Fibroblast of pulmonary artery (primary cell): ENCODE measurements around the gene SLC35F1.

ENCODE experiments used
- DNase-seq: peaks from one replicate; pipeline ENCODE4 v3.0.0-alpha.2; 2010; ENCODE audit warnings: low read depth
- H3K4me3 ChIP-seq: replicated peaks from 2 replicates; pipeline ENCODE4 v1.5.1; 2011; ENCODE audit warnings: low read depth, mild to moderate bottlenecking, control low read depth, low read length, moderate library complexity
- TF ChIP-seq, protein P1 (sequence below): IDR thresholded peaks from 2 replicates; pipeline ENCODE4 v1.5.1; 2011; ENCODE audit warnings: mild to moderate bottlenecking, control low read depth, low read length, inconsistent platforms; ENCODE audit errors: missing control alignments

The SLC35F1 gene

DNA sequence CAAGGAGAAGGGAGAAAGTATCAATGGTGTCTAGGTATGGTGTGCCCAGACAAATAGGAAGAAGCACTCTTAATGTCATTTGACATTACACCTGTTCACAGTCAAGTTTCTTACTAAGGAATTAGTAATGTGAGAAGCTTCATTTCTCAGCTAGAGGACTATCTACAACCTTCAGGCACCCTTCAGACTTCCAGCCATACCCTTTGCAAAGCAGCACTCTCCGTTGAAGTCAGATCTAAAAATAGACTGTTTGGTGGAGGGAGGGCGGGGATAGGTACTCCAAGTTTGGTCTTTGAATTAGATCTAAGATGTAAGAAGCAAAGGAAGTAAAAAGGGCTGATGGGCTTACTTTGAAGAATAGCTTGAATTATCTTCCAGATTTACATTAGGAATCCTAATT lies 311.1 kb downstream of the SLC35F1 start:
- DNase-seq = no peak
- TF ChIP-seq, protein P1, sequence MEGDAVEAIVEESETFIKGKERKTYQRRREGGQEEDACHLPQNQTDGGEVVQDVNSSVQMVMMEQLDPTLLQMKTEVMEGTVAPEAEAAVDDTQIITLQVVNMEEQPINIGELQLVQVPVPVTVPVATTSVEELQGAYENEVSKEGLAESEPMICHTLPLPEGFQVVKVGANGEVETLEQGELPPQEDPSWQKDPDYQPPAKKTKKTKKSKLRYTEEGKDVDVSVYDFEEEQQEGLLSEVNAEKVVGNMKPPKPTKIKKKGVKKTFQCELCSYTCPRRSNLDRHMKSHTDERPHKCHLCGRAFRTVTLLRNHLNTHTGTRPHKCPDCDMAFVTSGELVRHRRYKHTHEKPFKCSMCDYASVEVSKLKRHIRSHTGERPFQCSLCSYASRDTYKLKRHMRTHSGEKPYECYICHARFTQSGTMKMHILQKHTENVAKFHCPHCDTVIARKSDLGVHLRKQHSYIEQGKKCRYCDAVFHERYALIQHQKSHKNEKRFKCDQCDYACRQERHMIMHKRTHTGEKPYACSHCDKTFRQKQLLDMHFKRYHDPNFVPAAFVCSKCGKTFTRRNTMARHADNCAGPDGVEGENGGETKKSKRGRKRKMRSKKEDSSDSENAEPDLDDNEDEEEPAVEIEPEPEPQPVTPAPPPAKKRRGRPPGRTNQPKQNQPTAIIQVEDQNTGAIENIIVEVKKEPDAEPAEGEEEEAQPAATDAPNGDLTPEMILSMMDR = no peak
- H3K4me3 ChIP-seq = no peak overlapping the region

DNA sequence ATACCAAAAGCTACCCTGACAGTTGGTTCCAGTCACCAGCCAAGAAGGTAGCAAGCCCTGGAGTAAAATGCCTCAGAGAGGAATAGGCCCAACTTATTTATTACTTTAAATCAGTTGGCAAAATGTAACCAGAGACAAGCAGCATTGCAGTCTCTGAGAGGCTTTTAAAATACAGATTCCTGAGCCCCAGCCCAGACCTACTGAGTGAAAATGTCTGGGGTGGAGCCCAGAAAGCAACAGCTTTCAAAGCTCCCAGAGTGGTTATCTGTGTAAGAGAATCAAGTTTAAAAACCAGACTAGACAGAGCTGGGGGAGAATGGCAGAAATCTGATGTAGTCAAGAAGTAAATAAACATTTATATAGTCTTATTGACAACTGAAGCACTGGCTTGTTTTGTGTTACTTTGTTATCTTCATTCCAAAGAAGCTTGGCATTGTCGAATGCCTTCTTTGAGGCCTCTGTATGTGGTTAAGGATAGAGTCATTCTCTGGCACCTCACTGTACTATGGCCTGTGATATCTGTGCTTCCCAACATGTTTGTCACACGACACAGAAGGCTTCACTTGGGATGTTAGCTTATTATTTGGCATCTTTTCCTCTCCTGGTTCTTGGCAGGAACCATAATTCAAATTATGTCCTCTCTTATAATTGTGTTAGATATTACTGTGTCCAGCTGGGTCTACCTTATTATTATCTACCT lies 313.5 kb downstream of the SLC35F1 start:
- no peak for DNase-seq
- H3K4me3 ChIP-seq = no peak overlapping the region
- TF ChIP-seq, protein P1 = no peak

DNA sequence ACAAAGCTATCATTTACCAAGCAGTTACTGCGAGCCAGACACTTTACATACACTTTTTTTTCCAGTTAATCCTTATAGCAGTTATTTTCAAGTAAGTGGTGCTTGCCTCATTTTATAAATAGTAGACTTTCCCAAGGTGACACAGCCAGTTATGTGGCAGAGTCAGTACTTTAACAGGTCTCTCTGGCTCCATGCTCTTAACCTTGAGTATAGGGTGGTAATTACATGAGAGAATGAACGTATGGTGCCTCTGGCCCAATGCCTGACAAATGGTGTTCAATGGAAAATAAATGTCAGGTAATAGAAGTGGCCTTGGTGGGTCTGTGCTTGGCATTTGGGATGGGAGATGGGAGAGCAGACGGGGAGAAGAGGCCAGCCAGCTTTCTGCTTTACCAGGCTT lies 316.3 kb downstream of the SLC35F1 start:
- no peak overlapping the region for H3K4me3 ChIP-seq
- DNase-seq = no peak
- TF ChIP-seq, protein P1 = no peak

DNA sequence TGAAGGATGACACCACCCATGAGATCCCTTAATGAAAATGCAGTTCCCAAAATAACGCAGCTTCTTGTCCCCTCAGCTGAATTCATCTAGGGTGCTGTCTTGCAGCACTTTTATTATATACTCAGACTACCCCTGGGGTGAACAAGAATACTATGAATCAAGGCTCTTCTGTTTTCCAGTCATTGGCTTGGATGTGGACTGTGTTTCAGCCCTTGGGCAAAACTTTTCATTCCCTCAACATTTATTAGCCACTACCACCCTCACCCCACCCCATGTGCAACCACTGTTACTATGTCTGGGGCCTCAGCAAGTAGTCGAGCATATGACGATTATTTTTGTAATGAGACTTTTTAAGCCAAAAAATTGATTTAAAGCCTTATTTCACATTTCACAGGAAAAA lies 321.8 kb downstream of the SLC35F1 start:
- no peak overlapping the region for H3K4me3 ChIP-seq
- TF ChIP-seq, protein P1 = no peak
- DNase-seq = no peak

DNA sequence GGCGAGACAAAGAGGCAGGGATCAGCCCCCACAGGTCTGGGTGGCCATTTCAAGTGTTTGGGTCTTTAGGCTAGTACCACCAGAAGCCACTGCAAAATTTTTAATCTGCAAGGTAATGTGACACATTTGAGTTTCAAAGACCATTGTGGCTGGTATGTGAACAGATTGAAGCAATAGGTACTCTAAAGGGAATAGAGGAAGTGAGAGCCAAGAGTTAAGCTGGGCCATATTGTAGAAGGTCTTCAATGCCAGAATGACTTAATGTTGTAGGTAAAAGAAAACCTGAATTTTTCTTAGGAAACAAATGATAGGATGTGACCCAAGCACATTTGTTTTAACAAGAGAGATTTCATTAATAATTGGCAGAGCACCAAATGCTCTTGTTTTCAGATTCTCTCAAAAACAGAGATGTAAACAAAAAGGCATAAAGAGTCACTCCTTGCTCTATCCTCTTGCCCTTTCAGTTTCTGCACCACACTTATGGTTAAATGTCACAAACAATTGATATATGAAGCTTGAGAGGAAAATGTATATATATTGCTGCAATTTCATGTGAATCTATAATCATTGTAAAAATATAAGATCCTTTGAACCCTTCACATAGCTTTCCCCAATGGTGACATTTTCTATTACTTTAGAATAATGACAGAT lies 333.9 kb downstream of the SLC35F1 start:
- no peak for DNase-seq
- TF ChIP-seq, protein P1 = no peak
- no peak overlapping the region for H3K4me3 ChIP-seq

DNA sequence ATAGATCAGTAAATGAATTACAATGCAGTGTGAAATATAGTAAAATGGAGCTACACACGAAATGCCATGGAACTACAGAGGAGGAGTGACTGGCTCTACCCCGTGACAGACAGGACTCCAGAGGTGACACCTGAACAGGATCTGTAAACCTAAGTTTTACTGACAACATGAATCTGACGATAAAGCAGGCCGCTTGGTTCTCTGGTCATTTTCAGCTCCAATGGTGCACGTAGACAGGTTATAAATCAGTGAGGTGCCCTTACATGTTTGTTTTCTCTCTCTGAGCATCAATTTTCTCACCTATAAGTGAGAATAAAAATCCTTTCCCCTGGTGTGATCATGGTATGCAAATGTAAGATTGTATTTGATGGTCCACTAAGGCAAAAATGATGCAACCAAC lies 339.3 kb downstream of the SLC35F1 start:
- H3K4me3 ChIP-seq = no peak overlapping the region
- TF ChIP-seq, protein P1 = no peak
- DNase-seq = no peak

DNA sequence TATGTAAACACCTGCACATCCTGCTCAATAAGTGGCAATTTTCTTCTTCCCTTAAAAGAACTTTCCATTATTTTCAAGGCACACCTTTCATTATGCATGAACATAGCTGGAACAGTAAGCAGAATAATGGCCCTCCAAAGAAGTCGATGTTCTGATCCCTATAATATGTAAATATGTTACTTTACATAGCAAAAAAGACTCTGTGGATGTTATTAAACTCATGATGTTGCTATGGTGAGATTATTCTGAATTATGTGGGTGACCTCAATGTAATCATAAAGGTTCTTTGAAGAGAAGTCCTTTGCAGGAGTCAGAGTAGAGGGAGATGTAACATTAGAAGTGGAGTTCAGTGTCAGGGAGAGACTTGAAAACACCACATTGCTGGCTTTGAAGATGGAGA lies 341.1 kb downstream of the SLC35F1 start:
- no peak overlapping the region for H3K4me3 ChIP-seq
- TF ChIP-seq, protein P1 = no peak
- DNase-seq = no peak
